Keratinocyte (primary cell): Measurements from ENCODE around the gene CDKAL1.

Experiments
- CTCF ChIP-seq, 3 experiments: IDR thresholded peaks in 1 of 3; conservative IDR thresholded peaks in 1 of 3; optimal IDR thresholded peaks in 1 of 3; 2 replicates in 2 of 3; 3 replicates in 1 of 3; pipeline versions ENCODE3 to v1.5.1; 2011; ENCODE audit warnings: low read length in 3 of 3, mild to moderate bottlenecking in 3 of 3, moderate library complexity in 2 of 3, control low read depth in 1 of 3, inconsistent platforms in 1 of 3; ENCODE audit not compliant: insufficient read depth in 2 of 3; ENCODE audit errors: extremely low read depth in 1 of 3
- EZH2 ChIP-seq: IDR thresholded peaks from one replicate; pipeline ENCODE4 v1.6.1; 2012; ENCODE audit warnings: inconsistent platforms, mild to moderate bottlenecking, low read length, moderate library complexity

GRCh38 chr6:21075986-21076385, 541.7 kb downstream of the CDKAL1 start:
- no peak for TF ChIP-seq CTCF (optimal IDR thresholded peaks at IDR 0.05 in 1 of 3, IDR thresholded peaks at IDR 0.05 in 1 of 3, conservative IDR thresholded peaks at IDR 0.05 in 1 of 3; ENCODE audit: extremely low read depth in 1 of 3, insufficient read depth in 2 of 3, low read length in 3 of 3)
- no peak for TF ChIP-seq EZH2
